NCI-H2196 treated with DMSO at 0.1 percent for 48 hours (cell line): ENCODE results near the gene AP5M1.
"Not testable (repeated sequence)": the region's sequence is repeated elsewhere in the genome, so short reads cannot be mapped to it uniquely, and the experiment has no call there.

ENCODE experiments used
- DNase-seq: peaks from one replicate; lab custom pipeline; 2025; ENCODE audit not compliant: unreplicated experiment; lab: John Stamatoyannopoulos, UW

AP5M1 gene

DNA sequence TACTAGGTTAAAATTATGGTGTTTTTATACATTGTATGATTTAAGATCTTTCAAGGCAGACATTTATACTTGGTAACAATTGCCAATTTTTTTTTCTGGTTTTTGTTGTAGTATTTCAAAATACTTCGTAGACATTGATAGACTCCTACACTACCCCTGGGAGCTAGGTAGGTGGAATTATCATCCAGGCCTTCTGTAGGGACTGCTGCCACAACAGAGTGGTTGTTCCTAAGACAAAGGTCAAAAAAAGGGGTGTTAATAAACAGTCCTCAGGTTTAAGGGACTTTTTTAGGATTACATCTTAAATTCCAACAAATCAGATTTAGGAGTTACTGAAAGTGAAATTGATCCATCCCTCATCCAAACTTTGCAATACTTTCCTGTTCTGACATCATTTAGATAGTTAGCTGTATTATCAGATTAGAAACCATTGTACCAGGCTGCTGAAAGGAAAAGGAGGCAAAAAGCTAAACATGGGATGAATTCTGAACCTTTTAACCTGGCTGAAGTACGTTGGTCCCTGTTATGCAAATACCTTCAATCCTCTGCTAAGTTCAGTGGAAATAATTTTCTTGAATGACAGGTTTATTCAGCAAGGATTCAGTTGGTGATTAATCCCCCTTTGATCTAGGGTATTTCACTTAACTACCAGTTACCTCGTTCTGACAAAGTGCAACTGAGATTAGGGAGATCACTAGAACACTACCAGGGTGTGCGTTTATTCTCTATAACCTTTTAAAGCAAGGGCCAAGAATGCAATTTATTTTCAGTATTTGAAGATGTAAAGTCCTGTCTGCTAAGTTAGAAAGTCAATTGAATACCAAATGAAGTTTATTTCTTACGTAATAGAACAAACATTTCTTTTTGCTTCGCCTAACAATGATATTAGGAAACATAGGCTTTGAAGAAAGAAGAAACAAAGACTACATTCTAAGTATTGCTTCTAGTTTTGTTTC lies 23.2 kb downstream of the AP5M1 start:
- DNase-seq: no peak

DNA sequence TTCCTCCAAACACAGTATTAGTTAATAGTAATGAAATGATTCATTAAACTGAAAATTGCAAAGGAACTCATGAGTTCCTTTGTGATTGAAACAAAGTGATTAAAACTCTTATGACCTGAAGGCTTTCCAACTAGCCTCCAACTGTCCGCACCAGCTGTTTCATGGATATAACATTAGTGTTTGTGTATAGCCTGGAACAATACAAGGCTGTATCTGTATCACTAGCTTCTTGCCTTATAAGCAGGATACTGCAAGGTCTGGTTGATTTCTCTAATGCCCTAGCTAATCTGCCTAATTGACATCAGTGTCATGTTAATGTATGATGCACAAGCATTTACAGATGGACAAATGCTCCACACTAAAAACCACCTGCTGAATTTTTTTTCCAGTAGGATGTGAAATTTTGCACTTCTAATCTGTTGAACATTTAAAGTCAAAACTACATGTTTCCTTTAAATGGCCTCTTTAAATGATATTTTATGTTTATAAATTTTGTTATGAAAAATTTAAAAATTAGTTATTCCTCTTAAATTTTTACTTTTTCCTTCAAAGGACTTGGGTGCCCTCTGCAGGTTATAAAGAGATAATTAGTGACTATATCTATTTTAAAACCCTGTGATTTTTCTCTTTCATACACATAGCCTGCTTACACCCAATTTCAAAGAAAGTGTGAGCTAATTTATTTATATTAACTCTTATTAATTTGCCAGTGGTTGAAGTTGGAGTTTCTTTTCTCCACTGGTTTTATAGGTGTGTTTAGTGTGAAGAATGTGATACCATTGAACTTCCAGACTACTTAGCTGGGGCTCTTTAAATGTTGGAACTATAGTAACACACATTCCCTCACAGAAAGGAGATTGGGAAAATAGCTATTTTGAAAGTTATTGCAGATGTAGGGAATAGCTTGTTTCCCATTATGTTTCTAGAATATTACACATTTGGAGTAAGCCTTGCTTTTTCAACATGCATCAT lies 25.4 kb downstream of the AP5M1 start:
- DNase-seq: peak; percentile 15

DNA sequence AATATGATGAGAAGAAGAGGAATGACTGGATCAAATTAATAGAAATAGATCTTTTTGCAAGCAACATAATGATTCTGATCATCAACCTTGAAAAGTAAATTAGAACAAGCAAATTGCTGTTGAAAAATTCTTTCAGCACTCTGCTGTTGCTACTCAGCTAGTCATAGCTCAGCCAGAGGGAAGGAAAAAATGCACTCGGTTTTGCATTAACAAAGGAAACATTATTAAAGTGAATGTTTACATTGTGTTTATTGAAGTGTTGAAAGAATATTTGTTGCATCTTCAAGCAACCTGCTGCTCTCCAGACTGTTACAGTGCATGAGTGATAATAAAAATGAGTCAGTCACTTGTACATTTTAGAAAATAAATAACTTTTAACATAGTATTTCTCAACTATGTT lies 26.5 kb downstream of the AP5M1 start:
- no peak for DNase-seq

DNA sequence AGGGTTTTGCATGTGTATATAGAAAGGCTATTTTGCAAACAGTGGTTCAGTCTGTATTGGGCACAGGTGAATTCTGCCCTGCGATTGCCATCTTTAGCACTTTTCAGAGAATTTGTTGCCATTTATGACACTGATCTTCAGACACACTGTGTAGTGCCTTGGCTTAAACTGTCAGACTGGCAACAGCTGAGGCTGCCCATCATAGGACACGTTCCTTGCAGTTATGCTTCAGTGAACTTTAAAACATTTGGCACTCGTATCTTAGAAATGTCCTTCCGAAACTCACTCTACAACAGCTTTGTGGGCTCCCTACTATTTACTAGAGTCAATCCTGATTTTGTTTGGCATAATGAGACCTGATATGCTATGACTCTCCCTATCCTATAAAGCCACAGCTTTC lies 29.1 kb downstream of the AP5M1 start:
- DNase-seq: no peak

DNA sequence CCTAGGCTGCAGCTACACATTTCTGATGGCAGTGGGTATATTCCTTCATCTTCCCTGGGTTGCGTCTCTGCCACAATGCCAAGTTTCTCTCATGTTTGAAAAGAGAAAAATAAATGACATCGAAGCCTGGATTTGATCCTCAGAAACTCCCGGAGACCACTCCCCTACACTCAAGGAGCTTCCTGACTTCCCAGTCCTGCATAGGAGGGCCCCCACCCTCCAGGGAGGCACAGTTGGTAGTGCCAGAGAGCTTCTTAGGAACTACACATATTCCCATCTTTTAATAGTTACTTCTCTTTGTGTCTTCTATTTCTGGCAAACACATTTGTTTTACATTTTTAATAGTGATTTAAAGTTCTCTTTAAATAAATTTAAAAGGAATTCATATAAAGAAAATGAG lies 30.7 kb downstream of the AP5M1 start:
- DNase-seq: no peak

DNA sequence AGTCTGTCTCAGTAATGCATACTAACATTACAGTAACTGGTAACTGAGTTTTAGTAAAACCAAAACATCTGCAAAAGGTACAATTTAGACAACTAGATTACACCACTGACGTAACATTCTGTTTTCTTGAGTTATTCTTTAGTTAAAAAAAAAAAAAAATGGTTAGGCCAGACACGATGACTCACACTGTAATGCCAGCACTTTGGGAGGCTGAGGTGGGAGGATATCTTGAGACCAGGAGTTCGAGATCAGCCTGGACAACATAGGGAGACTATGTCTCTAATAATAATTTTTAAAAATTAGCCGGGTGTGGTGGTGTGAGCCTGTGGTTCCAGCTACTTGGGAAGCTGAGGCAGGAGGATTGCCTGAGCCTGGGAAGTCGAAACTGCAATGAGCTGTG lies 34.1 kb downstream of the AP5M1 start:
- no peak for DNase-seq

DNA sequence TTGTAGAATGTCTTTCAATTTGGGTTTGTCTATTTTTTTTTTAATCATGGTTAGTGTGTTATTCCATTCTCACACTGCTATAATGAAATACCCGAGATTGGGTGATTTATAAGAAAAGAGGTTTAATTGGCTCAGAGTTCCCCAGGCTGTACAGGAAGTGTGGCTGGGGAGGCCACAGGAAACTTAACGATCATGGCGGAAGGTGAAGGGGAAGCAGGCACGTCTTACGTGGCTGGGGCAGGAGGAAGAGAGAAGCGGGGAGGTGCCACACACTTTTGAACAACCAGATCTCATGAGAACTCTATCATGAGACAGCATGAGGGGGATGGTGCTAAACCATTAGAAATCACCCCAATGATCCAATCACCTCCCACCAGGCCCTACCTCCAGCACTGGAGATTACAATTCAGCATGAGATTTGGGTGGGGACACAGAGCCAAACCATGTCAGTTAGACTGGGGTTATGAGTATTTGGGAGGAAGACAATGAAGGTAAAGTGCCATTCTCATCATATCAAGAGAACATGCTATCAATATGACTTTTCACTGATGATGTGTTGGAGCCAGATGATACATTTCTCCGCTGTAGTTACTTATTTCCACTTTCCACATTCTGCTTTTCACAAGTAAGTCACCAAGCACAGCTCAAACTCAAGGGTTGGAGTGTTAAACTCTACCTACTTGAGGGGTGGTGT lies 45.8 kb downstream of the AP5M1 start:
- no peak for DNase-seq

DNA sequence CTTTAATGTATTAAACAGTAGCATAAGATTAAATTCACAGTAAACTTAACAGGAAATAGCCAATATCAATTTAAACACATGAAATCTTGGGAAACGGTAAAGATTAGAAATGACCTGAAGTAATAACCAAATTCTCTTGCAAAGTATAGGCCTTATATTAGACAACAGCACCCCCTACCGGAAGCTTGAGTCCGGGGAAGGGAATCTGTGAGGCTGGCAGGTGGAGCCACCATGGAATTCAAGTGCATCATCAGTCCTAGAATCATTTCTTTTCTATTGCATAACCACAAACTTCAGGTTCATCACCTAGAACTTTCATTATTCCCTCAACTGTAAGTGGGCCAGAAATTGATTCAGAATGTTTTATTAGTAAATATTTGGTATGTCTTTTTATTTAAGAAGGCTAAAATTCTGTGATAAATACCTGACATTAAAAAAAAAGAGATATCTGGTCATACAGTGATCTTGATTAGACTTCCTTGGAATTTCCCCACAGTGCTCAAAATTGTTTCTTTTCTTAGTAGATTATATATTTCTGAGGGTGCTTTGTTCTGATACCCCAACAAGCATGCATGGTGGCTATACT lies 48.6 kb downstream of the AP5M1 start:
- DNase-seq: peak; percentile 57

DNA sequence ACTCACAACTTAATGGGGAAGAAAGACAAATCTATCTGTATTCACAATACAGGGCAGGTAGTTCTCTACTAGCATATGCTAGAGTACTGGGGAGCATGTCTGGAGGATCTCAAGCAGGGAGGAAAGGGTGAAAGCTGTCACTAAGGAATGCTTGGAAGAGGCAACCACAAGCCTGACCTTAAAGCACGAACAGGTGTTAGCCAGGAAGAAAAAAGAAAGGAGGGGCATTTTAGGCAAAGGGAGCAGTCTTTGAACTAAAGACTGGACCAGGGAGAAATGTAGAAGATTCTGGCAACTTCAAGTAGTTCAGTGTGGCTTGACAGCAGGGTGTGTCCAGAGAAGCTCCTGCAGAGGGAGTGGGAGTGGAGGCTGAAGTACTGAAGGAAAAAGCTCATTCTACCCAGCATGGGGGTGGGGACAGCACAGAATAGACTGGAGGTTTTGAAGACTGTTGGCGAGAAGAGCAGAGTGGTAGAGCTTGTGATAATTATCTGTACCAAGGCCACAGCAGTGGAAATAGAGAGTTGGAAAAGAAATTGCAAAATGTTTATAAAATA lies 50.9 kb downstream of the AP5M1 start:
- no peak for DNase-seq

DNA sequence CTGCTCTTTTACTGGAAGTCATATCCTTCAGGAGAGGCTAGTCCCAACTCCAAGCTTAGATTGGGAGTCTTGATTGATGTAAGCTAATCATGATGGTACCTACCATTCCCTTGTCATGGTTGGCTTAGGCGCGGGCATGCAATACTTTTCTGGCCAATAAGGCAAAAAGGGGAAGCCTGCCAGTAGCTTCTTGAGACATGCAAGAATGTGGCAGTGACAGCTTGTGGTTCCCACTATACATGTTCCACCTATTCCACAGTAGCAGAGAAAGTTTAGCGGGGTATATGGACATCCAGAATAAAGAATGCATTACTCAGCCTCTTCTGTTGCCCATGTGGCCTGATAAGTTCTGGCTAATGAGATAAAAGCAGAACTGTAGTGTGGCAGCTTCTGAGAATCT lies 55.0 kb downstream of the AP5M1 start:
- no peak for DNase-seq

DNA sequence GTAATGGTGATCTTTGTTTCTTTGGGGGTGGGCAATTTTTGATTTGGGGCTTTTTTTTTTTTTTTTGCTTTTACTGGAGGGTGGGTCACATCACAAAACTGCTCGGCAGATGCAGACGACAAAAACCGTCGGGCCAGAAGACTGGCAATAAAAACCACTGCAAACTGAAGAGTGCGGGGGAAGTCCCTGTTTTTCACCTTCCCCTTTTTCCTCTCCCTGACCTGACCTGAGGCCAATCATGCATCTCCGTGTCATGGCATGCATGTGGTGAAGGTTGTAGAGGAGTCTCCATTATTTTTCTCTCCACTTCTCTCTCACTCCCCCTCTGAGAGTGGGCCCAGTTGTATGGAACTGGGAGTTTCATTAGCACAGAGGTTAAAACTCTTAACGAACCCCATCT lies 57.5 kb downstream of the AP5M1 start:
- no peak for DNase-seq

DNA sequence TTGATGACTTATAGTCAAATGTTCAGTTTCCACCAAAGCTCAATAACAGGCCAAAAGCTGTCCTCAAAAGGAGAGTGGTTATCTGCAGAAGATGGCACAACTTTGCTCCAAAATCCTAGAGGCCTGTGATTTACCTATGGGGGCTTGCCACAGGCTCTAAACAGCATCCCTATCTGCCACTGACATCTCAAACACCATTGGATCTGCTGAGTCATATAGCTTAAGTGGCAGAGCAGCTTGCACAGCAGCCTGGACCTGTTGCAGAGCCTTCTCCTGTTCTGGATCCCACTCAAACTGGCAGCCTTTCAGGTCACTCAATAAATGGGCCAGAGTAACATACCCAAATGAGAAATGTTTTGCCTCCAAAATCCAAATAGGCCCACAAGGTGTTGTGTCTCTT lies 61.1 kb downstream of the AP5M1 start:
- DNase-seq: no peak

DNA sequence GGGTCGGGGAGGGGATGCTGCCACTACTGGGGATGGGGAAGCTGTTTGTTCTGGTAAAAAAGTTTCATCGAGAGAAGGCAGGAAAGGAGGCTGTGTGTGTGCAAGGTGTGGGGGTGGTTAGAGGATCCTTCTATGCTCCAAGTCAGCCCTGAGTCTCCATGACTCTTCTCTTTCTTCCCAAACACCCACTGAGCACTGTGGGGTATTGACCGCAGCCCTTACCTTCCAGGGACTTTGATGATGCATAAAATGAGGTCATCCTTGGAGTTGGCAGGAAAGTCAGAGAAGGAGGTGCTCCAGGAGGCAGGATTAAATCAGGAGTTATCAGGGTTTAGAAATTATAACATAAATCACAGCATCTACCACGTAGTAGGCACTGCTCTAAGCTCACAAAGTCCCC lies 63.7 kb downstream of the AP5M1 start:
- DNase-seq: not testable (repeated sequence)

DNA sequence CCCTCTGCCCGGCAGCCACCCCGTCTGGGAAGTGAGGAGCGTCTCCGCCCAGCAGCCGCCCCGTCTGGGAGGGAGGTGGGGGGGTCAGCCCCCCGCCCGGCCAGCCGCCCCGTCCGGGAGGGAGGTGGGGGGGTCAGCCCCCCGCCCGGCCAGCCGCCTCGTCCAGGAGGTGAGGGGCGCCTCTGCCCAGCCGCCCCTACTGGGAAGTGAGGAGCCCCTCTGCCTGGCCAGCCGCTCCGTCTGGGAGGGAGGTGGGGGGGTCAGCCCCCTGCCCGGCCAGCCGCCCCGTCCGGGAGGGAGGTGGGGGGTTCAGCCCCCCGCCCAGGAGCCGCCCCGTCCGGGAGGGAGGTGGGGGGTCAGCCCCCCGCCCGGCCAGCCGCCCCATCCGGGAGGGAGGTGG lies 65.0 kb downstream of the AP5M1 start:
- DNase-seq: not testable (repeated sequence)

DNA sequence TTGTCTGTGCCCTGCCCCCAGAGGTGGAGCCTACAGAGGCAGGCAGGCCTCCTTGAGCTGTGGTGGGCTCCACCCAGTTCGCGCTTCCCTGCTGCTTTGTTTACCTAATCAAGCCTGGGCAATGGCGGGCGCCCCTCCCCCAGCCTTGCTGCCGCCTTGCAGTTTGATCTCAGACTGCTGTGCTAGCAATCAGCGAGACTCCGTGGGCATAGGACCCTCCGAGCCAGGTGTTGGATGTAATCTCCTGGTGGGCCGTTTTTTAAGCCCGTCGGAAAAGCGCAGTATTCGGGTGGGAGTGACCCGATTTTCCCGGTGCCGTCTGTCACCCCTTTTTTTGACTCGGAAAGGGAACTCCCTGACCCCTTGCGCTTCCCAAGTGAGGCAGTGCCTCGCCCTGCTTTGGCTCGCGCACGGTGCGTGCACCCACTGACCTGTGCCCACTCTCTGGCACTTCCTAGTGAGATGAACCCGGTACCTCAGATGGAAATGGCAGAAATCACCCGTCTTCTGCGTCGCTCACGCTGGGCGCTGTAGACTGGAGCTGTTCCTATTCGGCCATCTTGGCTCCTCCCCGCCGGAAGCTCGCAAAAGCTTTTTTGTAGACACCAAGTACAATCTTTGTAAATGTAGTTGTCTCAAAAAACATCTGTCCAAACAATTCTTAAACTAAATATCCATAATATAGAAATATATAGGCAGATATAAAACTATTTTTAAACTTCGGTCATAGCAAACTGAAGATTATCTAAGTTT lies 75.0 kb downstream of the AP5M1 start:
- DNase-seq: not testable (repeated sequence)

DNA sequence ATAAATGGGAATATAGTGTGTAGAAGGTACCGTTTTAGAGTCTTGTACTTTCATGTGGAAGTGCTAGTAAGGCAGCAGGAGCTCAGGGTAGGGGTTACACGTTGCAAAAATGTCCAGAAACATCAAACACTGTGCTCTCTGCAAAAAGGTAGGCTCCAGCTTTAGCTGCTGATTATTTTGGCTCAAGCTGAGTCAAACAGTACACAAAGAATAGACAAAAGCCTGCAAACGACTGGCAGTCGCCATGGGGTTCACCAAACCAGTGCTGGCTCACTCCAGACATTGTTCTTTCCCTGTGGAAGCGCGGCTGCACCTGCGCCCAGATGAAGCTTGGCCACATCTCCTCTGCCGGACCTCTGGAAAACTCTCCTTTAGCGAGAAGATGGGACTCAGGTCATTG lies 76.3 kb downstream of the AP5M1 start:
- no peak for DNase-seq

DNA sequence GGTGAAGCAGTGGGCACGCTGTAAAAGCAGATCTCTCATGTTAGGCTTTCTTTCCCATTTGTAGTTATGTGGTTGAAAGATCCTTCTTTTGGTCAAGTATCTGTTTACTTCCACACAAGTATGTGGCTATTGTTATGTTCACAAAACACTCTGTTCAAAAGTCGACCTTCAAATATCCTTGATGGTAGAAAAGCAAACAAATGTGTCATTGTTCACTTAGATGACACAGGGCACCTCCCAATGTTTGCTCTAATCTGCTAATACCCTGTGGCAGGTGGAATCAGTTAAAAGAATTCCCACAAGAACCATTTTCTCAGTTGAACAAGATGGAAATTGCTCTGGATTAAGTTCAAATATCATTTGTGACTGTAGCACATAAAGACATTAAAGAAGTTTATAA lies 78.0 kb downstream of the AP5M1 start:
- no peak for DNase-seq
